ENCODE measurements around the gene NPR2.

Gene NPR2

DNA sequence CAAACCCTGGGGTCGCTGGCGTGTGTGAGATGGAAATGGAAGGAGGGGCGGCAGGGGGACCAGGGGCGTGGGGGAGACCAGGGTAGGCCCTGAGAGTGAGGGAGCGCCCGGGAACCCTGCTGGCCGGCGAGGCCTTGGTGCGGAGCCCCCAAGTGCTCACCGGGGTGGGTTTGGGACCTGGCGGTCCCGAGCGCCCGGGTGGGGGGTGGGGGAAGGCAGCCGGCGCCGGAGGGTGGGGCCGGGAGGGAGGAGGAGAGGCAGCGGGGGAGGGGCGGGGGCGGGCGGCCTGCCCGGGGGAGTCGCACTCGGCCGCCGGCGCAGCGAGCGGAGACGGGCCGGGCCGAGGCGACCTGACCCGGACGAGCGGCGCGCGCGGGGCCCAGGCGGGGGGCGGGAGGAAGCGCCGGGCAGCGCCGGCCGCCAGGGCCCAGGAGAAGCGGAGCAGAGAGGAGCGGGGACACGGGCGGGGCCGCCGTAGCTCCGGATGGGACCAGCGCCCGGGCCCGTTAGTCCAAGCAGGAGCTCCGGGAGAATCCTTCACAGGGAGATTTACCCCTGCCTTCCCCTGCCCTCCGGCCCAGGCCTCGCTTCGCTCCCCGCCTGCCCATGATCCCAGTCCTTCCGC is at the start of gene NPR2:
TSS of gene NPR2 (plus strand) at position 295 of the 625 bp plus-strand sequence. CDS start 818 bp downstream, outside the sequence.
- DNase-seq (ENCODE audit: low read depth in 2 of 2), result no peak

DNA sequence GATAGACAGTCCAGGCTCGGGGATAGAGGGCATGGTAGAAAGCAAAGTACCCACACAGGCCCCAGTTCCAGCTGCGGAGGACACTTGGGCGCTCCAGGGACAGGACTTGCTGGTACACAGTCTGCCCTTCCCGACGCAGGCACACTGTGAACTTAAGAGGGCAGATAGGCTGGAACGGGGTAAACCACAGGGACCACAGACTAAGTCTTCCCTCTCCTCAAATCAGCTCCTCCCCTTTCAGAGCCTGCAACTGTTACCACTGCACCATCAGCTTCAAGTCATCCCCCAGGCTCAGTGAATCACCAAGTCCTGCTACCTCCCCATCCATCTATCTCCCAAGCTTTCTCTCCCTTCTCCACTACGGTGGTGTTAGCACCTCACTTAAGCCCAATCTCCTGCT is 49.7 kb upstream of the NPR2 start:
- no peak for DNase-seq (ENCODE audit: low read depth in 2 of 2)

DNA sequence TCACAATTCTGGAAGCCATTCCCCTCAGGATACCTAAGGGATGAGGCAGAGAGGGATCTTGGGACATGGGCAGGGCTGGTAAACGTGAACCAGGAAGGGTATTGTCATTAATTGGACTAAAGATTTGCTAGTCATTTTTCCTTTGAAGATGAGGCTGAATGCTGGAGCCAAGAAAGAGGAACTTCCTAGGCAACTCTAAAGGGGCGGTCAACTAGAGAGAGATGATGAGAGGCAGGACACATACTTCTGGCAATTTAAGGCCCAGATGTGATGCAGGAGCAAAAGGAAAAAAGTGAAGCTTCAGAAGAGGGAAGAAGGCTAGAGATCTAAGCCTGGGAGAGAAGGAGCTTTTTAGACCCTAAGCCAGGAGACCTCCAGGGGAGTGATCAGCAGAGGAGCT is 47.9 kb upstream of the NPR2 start:
- no peak for DNase-seq (ENCODE audit: low read depth in 2 of 2)

DNA sequence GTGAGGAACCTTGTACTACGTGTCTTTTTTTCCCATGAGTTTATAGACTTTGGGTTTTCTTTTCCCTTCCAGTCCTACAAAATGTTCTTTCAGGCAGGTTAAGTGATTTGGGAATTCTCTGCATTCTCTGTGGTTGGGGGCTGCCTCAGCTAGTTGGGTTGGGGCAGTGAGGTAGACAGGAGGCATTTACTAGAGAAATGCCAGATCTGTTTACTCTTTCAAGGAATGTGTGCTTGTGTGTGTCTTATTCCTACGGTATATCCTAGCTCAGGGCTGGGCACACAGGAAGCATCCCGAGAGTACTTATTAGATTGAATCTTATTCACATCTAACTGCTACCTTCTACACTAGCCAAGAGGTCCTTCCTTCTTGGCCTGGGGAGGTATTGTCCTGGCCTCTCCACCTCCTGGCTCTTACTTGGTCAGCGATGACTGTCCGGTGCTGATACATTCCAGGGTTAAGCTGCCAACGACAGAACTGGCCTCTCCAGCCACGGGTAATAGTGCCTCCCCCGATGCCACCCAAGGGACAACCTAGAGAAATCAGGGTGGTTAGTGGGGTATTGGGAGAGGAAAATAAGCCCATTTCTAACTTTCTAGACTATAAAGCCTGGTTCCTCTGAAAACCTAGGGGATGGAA is 47.4 kb upstream of the NPR2 start:
- no peak for DNase-seq (ENCODE audit: low read depth in 2 of 2)

DNA sequence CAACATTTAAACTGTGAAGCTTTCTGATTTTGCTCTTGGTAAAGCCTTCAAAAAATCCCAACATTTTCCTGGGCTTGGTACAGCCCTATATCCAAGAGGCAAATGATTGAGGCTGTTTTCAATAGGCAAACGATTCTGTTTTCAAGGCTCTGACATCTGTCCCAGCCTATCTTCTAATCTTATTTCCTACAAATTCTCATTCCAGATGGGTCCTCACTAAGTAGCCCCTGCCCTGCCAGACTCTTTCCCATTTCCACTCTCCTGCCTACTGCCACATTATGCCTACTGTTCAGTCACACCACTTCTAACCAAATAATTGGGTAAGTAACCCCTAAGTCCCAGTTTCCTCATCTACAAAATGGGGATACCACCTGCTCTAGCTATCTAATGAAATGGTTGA is 45.8 kb upstream of the NPR2 start:
- DNase-seq (ENCODE audit: low read depth in 2 of 2), result no peak

DNA sequence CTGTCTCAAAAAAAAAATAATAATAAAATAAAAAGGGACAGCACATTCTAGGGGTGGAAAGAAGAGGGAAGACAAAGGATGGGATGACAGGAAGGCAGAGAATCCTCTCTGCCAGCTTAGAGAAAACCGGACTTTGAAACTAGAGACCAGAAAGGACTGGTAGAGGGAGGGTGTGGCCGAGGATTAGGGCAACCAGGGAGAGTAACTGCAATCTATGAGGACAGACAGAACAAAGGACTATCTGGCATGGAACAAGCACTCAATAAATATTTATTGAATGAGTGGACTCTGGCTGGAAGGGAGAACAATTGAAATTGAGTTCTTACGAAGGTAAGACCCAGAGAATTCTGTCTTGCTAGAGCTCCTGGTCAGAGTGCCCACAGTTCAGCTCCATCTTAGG is 44.8 kb upstream of the NPR2 start:
- no peak for DNase-seq (ENCODE audit: low read depth in 2 of 2)

DNA sequence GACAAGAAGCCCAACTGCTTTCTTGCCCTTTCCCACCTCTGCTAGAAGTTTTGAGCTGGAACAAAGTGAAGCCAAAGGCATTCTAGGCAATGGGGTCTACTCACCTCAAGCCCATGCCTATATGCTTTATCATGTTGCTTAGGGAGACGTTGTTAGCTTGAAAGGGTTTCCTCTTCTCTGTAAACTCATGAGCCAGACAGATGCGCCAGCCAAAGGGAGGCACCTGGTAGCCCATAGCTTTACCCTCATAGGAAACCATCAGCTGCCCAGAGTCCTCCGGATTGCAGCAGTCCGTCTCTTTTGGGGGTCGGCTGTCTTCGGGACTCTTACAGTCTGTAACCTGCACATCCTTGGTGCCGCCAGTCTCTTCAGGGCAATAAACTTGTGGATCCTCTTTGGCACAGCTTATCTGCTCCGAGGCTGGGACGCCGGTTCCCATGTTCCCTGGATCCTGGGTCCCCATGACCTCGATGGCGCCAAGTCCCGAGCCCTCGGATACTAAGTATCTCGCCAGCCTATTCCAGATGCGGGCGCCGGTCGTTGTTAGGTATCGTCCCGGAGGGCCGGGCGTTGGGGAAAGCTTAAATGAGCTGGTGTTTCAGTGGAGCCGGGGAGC is 43.0 kb upstream of the NPR2 start:
- DNase-seq (ENCODE audit: low read depth in 2 of 2), result no peak

DNA sequence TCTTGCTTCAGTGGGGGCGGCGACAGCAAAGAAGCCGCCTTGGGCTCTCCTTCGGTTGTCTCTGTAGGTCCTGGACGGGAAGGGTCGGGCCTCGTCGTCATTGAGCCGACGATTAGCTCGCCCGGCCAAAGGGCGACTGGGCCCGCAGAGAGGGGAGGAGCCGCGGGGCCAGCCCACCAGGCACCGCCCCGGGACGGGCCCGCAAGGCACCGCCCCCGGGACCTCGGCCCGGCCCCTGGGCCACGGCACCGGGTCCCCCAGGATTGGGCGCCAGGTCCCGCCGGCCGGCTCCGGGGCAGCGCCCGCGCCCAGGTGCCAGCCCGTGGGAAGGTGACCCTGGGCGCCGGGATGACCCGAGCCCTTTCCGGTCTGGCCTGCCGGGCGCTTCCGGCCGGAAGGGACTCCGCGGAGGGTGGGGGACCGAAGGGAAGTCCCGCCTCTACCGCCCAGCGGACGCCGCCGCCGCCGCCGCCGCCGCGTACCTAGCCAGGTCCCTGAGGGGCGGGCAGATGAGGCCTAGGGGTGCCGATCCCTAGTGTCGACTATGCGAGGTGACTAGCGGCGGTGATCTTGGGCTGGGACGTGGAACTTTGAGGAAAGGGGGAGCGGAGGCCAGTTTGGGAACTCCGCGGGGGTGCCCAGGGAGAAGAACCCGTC is 42.4 kb upstream of the NPR2 start, which contains the start of the genes GBA2 and RGP1:
TSS of gene GBA2 (minus strand) at position 371 of the 657 bp plus-strand sequence. CDS start 524 bp downstream, outside the sequence.
TSS of gene RGP1 (plus strand) at position 430 of the 657 bp plus-strand sequence. CDS start 469 bp downstream, outside the sequence.
- DNase-seq (ENCODE audit: low read depth in 2 of 2), result no peak

DNA sequence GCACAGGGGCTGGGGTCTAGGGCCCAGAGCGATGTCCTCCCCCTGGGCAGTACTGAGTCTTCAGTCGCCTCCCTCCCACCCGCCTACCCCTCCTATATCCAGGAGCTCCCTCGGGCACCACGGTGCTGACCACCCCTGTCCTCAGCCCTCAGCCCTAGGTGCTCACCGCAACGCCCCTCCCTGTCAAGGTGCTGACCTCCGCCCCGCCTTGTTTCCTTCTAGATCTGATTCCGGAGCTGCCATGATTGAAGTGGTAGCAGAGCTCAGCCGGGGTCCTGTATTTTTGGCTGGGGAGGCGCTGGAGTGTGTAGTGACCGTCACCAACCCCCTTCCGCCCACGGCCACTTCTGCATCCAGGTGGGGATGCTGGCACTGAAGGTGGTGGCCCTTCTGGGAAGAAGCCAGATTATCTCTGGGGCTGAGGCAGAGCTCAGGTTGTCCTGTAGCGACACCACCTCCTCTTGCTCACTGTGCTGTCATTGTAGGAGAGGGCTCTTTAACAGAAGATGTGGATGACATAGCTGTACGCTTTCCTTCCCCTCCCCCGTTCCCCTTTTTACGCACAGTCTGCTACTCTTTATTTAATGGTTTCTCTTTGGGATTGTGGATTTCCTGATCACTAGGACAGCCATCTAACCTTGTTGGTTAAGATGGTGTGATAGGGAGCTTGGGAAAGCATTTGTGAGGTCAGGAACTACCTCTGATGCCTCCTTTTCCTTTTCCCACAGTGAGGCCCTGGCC is 41.7 kb upstream of the NPR2 start:
- DNase-seq (ENCODE audit: low read depth in 2 of 2), result no peak

DNA sequence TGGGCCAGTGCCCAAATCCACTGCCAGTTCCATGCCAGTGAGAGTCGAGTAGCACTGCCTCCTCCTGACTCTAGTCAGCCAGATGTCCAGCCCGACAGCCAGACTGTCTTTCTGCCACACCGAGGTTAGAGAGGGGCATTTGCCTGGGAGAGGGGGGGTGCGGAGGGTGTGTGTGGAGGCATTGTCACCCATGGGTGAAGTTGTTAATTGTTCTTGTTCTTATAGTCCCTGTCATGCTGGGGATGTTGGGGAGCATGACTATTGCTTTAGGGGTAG is 41.2 kb upstream of the NPR2 start:
- DNase-seq (ENCODE audit: low read depth in 2 of 2), result no peak

DNA sequence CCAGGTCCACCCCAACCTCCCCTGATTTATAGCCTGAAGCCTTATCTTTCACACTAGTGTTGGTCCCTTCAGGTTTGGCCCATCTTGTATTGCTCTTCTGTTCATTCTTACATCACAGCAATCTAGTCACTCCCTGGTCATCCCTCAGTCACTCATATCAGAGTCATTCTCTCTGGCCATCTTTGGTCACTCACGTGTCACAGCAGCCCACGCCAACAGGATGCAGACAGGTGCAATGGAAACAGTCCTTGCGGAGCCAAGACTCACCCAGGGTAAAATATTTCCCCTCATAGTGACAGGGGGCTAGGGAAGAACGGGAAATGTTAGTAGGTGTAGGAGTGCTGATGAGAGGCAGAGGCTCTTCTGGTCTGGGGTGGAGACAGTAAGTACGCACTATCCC is 37.9 kb upstream of the NPR2 start:
- no peak for DNase-seq (ENCODE audit: low read depth in 2 of 2)

DNA sequence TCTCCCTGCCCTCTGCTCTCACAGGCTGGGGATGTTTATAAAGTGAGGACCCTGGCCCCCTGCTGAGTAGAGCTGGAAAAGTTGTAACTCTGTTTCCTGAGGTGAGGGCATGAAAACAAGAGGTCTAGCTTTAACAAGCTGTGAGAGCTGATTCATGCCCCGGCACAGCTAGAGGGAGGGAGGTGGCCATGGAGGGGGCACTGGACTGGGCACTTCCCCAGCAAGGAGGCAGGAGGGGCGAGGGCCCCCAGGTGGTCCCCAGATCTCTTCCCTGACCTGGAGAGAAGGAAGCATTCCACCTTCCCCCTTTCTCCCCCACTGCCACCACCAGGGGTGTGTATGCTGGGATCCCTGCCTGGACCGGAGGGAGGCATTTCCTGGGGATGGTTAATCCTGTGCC is 37.1 kb upstream of the NPR2 start, which contains the start of gene MSMP:
TSS of gene MSMP (minus strand) at position 13 of the 400 bp plus-strand sequence. CDS start 147 bp downstream, outside the sequence.
- no peak for DNase-seq (ENCODE audit: low read depth in 2 of 2)

DNA sequence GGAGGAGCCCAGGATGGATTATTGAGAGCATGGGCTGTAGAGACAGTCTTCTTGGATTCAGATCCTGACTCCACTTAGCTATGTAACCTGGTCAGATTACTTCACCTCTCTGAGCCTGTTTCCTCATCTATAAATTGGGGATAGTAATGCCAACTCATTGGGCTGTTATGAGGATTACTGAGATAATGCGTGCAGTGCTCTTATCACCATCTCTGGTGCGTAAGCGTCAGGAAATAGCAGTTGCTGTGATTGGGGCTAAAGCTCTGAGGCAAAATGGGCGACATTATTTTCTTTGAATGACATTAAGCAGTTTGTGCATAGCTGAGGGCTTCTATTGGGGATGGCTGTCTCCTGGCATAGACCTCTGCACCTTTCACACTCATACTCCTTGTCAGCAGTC is 36.3 kb upstream of the NPR2 start:
- no peak for DNase-seq (ENCODE audit: low read depth in 2 of 2)

DNA sequence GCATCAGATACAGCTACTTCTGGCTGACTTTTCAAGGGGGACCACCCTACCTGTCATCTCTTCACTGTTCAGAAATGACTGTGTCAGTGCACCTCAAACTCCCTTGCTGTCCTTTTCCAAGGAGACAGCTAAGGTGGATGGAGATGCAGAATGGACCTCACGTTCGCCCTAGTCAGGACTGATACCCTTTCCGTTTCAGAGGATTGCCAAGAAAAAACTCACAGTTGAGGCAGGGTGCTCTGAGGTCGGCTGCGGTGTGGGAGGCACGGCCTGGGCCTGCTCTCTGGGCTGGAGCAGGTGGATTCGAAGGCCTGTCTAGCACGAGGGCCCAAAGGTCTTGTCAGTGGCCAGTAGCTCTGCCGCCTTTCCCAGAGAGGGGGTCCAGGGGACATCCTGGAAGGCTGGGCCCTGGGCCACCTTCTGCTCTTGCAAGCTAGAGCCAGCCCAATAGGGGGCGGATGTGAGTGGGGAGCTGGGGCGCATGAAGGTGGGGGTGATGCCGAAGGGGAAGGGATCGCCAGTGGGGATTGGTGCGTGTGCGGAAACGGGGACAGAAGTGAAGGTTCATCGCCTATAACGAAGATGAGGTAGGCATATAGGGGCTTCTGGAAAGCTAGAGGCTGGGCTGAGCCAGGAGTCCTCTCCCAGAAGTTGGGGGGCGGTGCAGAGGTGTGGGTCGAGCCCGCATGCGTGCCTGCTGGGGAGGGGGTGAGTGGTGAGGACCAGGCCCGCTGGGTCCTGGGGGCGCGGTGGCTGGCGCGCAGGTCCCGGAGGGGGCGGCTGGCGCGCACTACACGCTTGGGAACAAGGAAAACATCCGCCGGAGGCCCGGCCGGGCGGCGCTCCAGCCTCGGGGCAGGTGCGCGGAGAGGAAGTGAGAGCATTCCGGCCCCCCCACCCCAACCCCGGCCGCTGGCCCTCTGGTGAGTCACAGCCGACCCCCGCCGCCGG is 34.8 kb upstream of the NPR2 start:
- DNase-seq (ENCODE audit: low read depth in 2 of 2), result no peak

DNA sequence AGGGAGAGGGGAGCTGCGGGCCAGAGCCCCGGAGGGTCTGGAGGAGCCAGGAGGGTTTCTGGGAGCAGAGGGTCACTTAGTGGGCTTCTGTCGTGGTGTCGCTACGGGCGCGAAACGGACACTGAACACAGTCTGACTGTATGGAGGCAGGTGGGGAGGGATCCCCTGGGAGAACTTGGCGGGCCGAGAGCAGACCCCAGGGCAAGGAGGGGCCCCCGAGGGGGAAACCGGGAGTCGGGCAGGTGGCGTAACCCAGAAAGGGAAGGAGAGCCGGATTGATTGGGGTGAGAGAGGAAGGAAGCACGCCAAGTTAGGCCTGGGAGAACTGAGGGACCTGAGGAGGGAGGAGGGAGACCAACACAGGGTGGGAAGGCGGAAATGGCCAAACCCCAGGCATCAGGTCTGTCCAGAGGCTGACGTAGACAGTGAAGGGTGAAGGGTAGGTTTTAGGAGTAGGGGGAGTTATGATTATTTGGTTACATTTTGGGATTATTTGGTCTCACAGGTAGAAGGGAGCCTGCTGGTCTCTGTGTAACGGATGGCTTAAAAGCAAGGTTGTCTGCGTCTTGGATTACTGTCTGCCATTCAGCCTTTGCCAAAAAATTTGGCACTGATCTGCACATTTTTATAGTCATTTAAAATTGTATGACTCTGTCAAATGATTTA is 34.0 kb upstream of the NPR2 start:
- no peak for DNase-seq (ENCODE audit: low read depth in 2 of 2)

DNA sequence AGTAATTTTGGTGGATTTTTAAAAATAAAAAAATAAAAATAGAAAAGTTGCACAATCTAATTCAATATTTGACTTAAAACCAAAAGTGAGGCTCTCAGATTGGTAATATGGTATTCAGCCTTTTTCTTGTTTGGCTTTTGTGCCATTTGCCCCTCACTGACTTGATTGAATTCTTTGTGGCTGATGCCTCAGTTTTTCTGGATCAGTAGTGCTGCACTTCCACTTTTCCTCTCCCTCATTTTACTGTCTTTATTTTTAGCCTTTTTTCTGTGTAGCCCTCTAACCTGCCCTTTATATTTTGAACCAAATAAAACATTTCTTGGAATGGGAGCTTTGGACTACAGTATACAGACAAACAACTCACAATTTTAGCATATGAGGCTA is 33.5 kb upstream of the NPR2 start:
- no peak for DNase-seq (ENCODE audit: low read depth in 2 of 2)

DNA sequence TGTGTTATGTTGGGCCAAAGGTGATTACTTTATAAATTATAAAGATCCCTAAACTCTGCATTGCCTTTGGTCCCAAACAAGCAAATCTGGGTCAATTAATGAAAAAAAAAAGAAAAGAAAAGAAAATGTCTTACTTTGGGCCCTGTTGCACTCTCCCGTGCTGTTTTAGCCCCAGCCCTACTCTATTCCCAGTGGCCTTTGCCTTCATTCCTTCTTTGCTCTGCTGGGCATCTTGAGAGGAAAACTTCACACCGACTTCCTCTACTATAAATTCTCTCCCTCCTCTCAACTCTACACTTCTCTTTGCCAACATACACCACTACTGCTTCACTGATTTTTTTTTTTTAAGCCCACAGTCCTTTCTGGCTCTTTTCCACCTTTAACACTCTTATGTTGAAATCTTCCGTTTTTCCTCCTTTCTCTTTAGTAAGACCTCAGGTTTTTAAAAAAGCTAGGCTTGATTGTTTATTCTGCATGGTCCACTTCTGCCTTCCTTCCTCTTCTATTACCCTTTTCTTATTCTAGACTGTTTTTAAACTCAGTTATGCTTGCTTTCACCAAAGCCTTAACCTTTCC is 32.8 kb upstream of the NPR2 start:
- DNase-seq (ENCODE audit: low read depth in 2 of 2), result no peak

DNA sequence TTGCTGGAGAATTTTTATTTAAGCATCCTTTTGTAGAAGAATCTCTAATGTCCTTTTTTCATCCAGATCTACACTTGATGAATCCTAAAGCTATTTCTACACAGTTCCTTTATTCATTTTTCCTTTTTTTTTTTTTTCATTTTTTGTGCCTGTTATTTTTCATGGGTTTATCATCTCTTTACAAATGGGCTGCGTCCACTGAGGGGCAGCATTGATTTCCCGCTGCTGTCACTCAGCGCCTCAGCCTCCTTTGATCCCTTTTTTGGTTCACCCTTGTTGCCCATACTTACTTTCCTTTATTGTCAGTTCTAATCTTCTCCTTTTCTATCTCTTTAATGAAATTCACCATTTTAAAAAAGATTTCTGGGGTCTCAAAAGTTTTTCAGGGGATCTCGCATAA is 31.6 kb upstream of the NPR2 start:
- no peak for DNase-seq (ENCODE audit: low read depth in 2 of 2)

DNA sequence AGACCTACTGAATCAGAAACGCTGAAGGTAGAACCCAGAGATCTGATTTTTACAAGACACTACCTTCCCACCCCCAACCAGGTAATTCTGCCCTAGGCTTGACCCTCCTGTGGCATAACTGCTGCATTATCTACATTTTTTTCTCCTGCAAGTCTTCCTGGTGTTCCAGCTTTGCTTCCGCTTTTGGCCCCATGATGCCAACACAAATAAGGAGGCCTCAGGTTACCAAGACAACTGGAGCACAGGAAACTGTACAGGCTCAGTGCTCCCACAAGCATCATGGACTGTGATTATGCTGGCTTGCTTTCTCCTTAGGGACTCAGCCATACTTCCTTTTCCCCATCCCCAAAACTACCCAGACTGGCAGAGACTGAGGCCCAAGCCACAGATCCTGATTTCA is 30.7 kb upstream of the NPR2 start:
- DNase-seq (ENCODE audit: low read depth in 2 of 2), result no peak

DNA sequence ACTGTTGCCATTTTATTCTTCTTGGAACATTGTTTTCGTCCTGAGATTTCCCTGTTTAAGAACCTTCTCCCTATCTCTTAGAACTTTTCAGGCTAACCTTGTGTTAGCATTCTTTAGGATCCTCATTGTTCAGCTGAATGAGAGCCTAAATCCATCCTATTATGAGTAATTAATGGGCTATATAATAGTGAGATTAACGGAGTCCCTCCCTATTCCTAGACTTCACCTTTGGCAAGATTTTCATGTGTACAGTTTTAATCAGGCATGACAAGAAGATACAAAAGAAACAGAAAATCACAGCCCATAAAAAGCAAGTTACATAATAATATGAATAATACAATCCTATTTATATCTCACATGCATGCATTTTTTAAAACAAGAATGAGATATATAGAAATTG is 28.2 kb upstream of the NPR2 start:
- DNase-seq (ENCODE audit: low read depth in 2 of 2), result no peak

Data from fibroblast of skin of left biceps (primary cell).